Activated CD8-positive, alpha-beta memory T cell treated with anti-CD3 and anti-CD28 coated beads, Interleukin-2, amount 50 U/mL, for 24 hours (primary cell): ENCODE data around the gene GPR63.

Experiments used
- DNase-seq: peaks from one replicate; pipeline ENCODE4 v3.0.0-alpha.2; 2020; ENCODE audit errors: extremely low read depth

GPR63 gene

DNA sequence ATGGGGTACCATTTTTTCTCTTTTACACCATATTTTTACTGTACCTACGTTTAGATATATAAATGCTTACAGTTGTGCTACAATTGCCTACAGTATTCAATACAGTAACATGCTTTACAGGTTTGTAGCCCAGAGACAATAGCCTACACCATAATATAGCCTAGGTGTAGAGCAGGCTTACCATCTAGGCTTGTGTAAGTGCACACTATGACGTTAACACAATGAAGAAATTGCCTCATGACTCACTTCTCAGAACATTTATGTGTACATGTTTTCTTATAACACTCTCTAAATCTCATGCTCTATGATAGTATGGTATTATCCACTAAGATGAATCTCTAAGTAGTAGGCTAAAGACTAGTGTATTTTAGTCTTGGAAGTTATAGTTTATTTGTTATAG lies 13.5 kb downstream of the GPR63 start:
- DNase-seq = no peak

GRCh38 chr6:96821034-96821433 lies 16.2 kb downstream of the GPR63 start:
- DNase-seq = no peak

GRCh38 chr6:96816301-96816817 lies 20.9 kb downstream of the GPR63 start:
- no peak for DNase-seq

GRCh38 chr6:96814625-96815024 lies 22.7 kb downstream of the GPR63 start:
- DNase-seq = no peak

DNA sequence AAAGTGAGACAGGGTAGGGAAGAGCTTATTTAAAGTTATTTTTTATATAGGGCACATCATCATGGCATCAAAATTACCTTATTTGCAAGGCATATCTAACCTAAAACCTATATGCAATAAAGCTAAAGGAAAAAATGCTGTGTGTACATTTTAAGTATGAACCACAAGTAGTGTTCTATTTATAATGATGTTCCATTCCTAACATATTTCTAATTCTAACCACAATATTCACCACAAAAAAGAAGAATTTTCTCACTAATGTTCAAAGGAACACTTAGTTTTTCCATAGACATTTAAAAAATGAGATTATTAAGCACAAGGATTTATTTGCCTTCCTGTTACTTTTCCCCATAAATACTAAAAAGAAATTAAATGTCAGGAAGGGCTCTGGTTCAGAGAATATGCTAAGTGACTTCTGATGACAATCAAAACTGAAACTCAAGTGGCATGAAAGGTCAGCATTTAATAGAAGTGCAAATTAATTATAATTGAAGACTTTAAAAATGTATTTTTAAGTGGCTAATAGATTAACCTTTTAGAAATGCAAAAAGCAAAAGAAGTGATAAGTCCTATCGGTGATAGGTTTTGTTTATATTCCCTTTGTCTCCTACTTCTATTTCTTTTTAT lies 25.1 kb downstream of the GPR63 start:
- DNase-seq = no peak

DNA sequence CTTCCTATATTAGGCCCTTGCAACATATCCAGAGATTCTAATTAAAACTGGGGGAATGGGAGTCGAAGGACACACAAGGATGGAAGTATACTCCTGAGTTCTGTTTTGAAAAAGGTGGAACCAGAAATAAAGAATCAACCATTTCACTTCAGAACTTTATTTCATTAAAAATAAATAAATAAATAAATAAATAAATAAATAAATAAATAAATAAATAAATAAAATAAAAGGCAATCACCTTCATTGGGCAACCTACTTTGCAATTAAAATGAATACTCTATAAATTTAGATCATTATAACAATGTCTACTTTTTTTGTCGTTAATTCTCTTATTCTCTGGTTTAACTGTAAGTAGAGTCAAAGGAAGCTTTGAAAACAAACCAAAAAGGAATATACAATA lies 25.6 kb downstream of the GPR63 start:
- DNase-seq = no peak

DNA sequence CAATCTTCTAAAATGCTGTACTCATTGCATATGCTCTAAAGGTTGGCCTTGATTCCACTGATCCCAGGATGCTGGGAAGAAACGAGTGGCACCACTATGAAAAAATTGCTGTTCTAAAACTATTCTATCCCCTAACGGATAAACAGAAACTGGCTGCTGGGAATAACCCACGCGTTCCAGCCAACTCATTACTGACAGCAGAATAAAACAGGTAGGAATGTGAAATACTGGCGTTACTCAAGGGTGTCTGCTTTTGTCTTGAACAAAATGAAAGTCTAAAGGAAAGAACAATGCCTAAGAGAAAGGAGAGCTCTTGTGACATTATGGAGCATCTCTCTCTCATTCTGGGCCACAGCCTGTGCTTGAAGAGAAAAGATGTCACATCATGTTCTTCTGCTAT lies 26.1 kb downstream of the GPR63 start:
- DNase-seq = no peak

GRCh38 chr6:96809119-96809518 lies 28.2 kb downstream of the GPR63 start:
- no peak for DNase-seq

GRCh38 chr6:96803106-96803481 lies 34.2 kb downstream of the GPR63 start:
- DNase-seq = no peak

DNA sequence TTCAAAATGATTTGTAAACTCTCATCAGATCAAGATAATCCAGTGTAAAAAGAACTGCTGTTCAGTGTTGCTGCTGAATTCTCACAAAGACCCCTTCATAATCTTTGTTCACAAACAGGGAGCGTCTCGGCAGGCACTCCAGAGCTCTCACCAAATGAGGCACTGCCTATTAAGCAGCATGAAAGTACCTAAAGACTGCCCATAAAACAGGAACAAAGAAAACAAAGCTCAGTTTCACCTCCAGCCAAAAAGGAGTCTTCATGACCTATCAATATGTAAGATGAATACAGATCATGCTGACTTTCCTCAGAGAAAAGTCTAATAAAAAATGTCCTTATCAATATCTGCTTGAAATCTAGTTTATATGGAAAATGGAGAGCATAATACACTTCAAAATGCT lies 41.8 kb downstream of the GPR63 start:
- DNase-seq = no peak

DNA sequence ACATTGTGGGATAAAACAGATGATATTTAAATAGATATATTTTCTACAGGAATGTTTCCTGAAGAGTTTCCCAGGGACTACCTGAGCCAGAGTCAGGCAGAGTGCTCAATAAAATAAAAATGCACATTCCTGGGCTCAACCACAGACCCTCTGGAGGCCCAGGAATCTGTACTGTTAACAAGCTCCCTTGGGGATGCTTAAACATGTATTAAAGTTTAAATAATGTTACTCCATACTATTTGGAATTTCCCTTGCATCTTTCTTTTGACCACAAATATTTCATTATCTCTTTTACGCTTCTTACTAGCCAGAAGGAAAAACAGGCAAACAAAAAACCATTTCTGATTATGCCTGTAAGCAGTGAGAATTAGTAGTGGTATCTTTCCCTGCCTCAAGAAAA lies 42.3 kb downstream of the GPR63 start:
- no peak for DNase-seq

DNA sequence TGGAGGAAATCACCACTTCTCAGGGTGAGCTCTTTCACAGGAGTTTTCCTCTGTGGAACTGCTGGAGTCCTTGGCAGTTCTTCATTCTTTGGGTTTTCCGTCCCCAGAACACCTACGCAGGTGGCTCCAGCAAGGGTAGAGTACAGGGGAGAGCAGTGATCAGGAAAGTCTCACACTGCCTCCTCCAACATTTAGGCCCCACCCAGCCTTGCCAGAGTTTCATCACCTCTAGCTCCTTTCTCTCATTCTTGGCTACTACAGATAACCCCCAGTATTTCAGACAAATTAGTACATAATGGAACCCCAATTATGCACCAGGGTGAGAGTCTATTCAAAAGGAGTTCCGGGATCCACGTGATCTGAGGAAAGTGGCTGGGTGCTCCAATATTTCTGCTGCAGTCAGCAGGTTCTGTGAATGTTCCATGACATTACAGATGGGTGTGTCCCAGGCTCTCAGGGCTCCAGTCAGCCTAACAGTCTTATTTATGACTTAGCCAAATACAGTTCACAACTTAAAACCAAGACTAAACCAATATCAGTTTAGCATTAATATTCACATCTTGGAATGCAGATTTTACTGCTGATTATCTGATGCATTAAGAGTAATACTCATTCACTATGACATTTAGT lies 44.6 kb downstream of the GPR63 start:
- no peak for DNase-seq

DNA sequence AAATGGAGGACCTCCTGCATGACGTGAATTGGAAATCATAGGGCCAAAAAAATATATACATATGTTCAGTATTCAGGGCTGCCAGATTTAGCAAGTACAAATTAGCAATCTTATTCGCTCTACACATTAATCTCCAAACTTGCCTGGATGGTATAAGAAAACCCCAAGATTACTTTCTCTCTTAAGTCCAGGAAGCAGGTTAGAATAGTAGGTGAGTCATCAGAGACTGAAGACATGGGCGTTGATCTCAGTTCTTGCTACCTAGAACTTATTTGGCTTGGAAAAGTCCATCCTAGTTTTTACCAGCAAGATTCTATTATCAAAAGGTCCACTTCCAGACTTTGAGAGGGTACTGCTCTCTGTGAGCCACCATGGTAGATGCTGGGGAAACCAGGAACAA lies 47.4 kb downstream of the GPR63 start:
- no peak for DNase-seq

- no peak for DNase-seq
These were observed 49.3 kb downstream of the GPR63 start for GRCh38 chr6:96787846-96788580.

DNA sequence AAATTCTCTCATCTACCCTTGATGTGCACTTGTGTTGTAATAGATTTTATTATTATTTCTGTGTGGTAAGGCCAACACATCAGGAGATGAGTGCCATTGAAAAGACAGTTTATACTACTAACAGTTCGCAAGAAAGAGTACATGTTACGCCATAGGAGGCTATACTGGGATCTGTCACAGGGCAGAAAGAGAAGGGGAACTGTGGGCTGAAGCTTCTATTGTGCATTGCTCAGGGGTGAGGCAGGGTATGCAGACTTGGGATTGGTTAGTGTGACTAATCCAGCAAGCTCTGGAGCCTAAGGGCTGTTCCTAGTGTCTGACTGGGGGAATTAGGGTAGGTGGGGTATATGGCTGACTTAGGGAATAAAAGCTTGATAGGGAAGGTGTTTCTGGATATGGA lies 50.9 kb downstream of the GPR63 start:
- no peak for DNase-seq

DNA sequence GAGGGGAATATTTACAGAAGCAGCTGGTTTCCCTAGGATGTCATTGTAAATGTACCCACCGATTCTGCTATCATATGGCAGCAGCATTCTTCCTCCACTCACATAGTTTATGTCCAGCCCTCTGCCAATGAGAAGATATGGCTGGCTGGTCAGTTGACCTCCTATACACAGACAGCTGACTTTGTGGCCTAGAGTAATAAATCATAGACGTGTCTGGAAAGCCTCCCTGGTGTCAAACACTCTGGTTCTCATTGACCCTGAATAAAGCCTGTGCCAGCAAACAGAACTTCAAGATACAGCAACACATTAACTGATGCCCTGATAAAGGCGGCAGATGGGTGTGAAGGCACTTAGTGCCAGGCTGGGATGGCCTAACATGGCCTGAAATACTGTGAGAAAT lies 52.6 kb downstream of the GPR63 start:
- DNase-seq = no peak

DNA sequence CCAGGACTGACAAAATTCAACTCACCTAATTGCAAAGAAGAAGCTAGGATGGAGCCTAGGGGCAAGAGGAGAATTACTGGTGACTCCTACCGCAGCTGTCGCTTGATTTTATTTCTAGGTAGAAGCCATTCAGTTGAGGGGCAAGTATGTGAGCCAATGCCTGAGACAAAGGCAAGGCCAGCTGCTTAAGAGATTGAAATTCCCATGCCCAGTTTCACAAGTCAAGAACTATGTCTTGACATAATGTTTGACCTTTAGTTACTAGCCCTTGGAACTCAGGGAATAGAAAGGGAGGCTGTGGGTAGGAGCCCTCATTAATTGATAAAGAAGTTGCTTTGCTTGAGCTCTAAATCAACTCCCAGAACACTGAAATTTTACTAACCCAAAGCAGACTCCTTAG lies 54.0 kb downstream of the GPR63 start:
- DNase-seq = no peak

DNA sequence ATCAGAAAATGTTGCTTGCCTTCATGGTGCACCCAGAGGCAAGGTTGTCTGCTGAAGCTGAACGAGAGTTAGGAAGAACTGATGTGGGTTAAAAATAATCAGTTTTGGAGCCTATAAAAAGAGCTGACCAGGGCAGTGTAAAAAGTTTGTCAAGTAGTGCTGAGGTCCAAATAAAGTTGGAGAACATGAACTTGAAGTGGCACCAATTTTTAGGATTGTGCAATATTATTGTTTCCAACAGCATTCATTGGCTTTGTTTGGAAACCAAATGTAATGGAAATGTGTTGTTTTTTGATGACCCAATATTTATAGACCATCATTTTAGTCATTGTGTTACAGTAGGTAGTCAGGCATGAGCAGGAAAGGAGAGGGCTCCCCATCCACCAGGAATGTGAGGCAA lies 55.7 kb downstream of the GPR63 start:
- DNase-seq = no peak

GRCh38 chr6:96777113-96777512 lies 60.2 kb downstream of the GPR63 start:
- no peak for DNase-seq

DNA sequence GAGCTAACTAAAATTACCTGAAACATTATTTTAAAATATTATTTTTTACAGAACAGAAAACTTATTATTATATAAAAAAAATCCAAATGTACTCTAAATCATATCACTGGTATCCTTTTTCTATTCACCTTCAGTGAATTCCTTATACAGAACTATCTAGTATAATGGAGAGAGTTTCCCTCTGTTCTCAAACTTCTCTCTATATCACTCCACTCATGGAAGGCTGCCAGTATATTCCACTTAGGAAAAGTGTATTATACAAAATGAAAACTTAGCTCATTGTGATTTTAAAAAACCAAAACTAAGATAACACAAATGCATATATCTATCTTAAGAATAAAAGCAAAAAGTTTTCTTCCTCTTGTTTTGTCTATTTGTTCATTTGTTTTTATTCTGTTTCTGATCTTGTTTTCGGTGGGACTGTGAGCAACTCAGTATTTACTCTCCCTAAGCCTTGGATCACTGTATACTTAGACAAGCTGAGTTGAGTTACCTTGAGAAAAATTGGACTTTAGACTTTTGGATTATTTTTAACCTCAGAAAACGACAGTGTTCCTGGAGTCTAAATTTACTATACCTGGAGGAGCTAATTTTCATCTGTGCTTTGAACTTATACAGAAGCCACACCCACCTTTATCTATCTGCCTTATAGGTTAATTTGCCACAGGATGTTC lies 61.4 kb downstream of the GPR63 start:
- DNase-seq = no peak

DNA sequence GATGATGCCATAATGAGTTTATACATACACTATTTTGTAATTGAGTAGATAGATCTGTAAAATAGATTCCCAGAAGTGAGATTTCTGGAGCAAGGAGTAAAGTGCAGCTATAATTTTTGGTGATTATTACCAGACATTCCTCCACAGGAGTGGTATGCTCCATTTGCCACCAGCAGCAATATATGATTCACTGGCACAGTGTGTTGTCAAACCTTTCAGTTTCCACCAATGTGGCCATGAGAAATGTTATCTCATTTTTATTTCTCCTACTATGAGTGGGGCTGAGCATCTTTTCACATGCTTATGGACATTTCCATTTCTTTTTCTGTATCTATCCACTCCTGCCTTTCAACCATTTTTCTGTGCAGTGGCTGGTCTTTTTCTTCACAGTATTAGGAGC lies 70.5 kb downstream of the GPR63 start:
- DNase-seq = no peak

DNA sequence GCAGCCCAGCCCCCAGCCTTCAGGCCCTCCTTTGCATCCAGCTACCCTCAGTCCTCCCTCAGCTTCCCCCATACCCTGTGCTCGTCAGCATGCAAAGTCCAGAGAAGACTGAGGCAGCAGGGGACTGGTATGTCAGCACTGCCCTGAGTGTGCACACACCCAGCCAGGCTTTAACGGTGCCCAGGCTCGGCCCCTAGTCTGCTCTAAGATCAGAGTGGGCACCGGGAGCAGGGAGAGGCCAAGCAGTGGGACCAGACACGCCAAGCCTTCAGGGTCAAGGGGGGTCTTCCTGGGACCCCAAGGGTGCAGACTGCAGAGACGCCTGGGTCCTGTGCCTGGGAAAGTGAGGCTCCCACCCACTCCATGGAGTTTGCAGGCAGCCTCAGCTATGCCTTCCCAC lies 74.7 kb downstream of the GPR63 start:
- no peak for DNase-seq

DNA sequence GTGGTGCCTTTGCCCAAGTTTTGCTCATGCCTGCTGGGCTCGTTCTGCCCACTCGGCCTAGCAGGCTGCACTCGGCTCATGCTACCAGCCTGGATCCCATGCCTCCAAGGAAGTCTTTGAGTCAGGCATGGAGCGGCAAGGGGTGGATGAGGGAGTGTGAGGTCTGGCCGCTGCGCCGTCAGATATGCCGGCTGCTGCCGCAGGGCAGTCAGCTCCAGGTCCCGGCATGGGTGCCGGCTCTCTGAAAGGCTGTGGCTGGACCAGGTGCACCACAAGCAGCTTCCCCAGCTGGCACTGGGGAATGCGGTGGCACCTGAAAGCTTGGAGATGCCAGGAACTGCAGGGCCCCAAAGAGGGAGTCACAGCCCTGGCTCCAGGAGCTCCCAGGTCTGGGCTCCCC lies 75.5 kb downstream of the GPR63 start:
- no peak for DNase-seq
